Mesothelial cell of epicardium (in vitro differentiated cells): Measurements from ENCODE around the gene ATRNL1. TPM values are rescaled to one million over a fixed set of nuclear protein-coding genes. Genes with fewer than 3 reads are reported as not detected.

Experiments used
- DNase-seq, 2 experiments: peaks; one replicate each; pipeline ENCODE4 v3.0.0; 2021; ENCODE audit warnings: low spot score in 2 of 2; ENCODE audit not compliant: unreplicated experiment in 2 of 2
- H3K27ac Mint-ChIP-seq: 2 replicates; pipeline ENCODE4 v1.8.0; 2021; ENCODE audit warnings: mixed read lengths
- H3K27me3 Mint-ChIP-seq: 2 replicates; pipeline ENCODE4 v1.8.0; 2021; ENCODE audit warnings: low read depth, mixed read lengths
- H3K36me3 Mint-ChIP-seq: 2 replicates; pipeline ENCODE4 v1.8.0; 2021; ENCODE audit warnings: mixed read lengths
- H3K4me1 Mint-ChIP-seq: 2 replicates; pipeline ENCODE4 v1.8.0; 2021; ENCODE audit warnings: mixed read lengths
- H3K4me3 Mint-ChIP-seq: 2 replicates; pipeline ENCODE4 v1.8.0; 2021; ENCODE audit warnings: mild to moderate bottlenecking, moderate library complexity, mixed read lengths
- H3K9me3 Mint-ChIP-seq: 2 replicates; pipeline ENCODE4 v1.8.0; 2021; ENCODE audit warnings: mixed read lengths
- total RNA-seq: library from RNA; stranded (reverse); gene quantifications from 3 replicates; pipeline ENCODE4 v1.2.1, GENCODE V29; 2021
- TF ChIP-seq, protein P1 (sequence below): fragments of 200-600 bp; sonication (generic); IDR thresholded peaks from one replicate; pipeline ENCODE4 v1.5.0; 2021; ENCODE audit warnings: antibody characterized with exemption; ENCODE audit not compliant: unreplicated experiment

ATRNL1 gene
- total RNA-seq, 1 donor from 2014 or later: 39.6 TPM

DNA sequence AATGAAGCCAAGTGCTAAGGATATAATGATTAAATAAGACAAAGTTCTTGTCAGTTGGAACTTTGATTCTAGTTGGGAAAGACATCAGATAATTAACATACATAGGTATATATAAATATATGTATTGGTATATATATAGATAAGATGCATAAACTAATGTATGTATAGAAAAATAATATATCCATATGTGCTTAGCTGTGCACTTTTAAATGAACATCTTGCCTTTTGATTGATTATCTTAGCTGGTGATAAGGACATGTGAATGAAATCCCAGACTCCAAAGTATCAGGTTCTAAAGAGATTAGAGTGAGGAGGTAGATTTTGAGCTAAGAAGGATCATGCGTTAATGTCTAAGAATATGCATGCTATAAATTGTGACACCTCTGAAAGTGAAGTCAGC, 822.3 kb downstream of the ATRNL1 start:
- peaks cover 2% of the 10 kb centered on the region for H3K4me1 Mint-ChIP-seq
- DNase-seq: no peak
- H3K27ac Mint-ChIP-seq: no peak overlapping the region
- H3K9me3 Mint-ChIP-seq: peaks cover 5% of the 10 kb centered on the region
- TF ChIP-seq, protein P1, sequence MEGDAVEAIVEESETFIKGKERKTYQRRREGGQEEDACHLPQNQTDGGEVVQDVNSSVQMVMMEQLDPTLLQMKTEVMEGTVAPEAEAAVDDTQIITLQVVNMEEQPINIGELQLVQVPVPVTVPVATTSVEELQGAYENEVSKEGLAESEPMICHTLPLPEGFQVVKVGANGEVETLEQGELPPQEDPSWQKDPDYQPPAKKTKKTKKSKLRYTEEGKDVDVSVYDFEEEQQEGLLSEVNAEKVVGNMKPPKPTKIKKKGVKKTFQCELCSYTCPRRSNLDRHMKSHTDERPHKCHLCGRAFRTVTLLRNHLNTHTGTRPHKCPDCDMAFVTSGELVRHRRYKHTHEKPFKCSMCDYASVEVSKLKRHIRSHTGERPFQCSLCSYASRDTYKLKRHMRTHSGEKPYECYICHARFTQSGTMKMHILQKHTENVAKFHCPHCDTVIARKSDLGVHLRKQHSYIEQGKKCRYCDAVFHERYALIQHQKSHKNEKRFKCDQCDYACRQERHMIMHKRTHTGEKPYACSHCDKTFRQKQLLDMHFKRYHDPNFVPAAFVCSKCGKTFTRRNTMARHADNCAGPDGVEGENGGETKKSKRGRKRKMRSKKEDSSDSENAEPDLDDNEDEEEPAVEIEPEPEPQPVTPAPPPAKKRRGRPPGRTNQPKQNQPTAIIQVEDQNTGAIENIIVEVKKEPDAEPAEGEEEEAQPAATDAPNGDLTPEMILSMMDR: no peak
- no peak overlapping the region for H3K4me3 Mint-ChIP-seq
- no peaks in the 10 kb centered on the region for H3K27me3 Mint-ChIP-seq
- H3K36me3 Mint-ChIP-seq: no peaks in the 10 kb centered on the region

DNA sequence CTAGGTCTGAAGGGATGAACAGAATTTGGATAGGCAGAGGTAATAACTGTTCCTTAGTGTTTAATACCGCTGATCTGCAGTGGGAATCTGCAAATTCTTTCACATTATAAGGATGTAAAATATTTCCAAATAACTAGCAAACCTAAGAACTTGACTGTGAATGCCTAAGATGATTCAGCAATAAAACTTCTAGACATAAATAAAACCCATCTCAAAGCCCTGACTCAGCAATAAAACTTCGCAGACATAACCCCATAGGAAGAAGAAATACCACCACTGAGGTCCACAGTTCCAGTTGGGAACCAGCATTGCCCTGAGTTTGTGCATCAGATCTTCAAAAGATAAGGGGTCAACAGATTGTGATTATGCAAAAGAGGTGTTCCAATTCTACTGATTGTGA, 825.6 kb downstream of the ATRNL1 start:
- no peaks in the 10 kb centered on the region for H3K4me1 Mint-ChIP-seq
- H3K27me3 Mint-ChIP-seq: no peaks in the 10 kb centered on the region
- TF ChIP-seq, protein P1: no peak
- peaks cover 5% of the 10 kb centered on the region for H3K9me3 Mint-ChIP-seq
- no peak overlapping the region for H3K27ac Mint-ChIP-seq
- H3K4me3 Mint-ChIP-seq: no peak overlapping the region
- H3K36me3 Mint-ChIP-seq: no peaks in the 10 kb centered on the region
- DNase-seq: no peak

DNA sequence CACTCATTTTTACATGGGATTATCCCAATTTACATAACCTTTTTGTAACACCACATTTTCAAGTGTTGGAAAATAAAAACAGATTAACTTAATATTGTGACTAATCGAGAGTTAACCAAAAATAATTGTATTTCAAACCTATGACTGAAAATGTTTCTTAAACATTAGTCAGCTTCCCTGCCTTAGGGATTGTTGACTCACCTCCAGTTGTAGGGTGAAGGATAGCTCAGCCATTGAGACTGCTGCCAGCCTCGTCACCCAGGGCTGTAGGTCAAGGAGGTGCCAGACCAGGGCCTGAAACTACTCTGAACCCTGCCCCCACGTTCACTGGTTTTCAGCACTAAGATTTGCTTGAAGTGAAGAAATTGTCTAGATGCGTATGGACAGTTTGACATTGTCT, 828.6 kb downstream of the ATRNL1 start:
- no peak for DNase-seq
- Mint-ChIP-seq H3K36me3 (peaks cover 12% of the 10 kb centered on the region), H3K4me1 (no peaks in the 10 kb centered on the region), H3K27ac (no peak overlapping the region), H3K27me3 (no peaks in the 10 kb centered on the region), H3K9me3 (peaks cover 23% of the 10 kb centered on the region), H3K4me3 (no peak overlapping the region)
- TF ChIP-seq, protein P1: no peak

DNA sequence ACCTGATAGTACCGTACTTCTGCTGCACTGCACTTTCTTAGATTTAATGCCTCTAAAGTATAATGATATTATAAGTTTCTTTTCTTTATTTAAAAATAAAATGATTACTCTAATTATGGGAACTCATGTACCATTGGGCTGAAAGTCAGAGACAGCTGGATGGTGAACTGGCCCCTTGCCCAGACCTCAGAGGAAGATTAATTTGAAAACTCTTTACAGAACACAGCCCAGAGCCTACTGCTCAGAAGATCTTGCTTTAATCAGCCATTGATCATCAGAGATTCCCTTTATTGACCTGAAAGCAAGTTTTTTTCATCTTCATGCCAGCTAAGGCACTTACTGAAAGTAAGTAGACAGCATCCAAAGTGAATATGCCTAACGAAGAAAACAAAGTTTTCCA, 838.1 kb downstream of the ATRNL1 start:
- peaks cover 12% of the 10 kb centered on the region for H3K4me1 Mint-ChIP-seq
- TF ChIP-seq, protein P1: no peak

DNA sequence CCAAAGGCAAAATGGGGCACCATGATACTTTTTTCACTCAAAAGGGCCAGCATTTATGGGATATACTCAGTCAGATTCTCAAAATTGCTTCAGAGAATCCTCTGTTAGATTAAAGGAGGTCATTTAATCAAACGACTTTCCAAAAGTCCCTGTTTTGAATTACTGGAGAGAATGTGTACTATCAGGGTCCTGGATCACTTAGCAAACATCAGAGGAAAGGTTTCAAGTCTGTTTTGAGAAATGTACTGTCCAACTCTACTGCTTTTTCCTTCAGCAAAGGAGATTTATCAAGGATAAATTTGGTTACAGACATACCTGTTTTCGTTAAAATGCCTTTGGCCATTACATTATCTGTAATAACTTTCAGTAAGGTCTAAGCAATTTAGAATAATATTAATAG, 838.9 kb downstream of the ATRNL1 start:
- no peaks in the 10 kb centered on the region for H3K9me3 Mint-ChIP-seq
- no peaks in the 10 kb centered on the region for H3K36me3 Mint-ChIP-seq
- H3K27me3 Mint-ChIP-seq: no peaks in the 10 kb centered on the region
- no peak overlapping the region for H3K27ac Mint-ChIP-seq
- TF ChIP-seq, protein P1: no peak
- peaks cover 18% of the 10 kb centered on the region for H3K4me1 Mint-ChIP-seq
- DNase-seq: no peak
- no peak overlapping the region for H3K4me3 Mint-ChIP-seq

More for the DNA sequence above, 838.1 kb downstream of the ATRNL1 start:
- Mint-ChIP-seq H3K4me3 (no peak overlapping the region), H3K9me3 (peaks cover 5% of the 10 kb centered on the region), H3K27ac (no peak overlapping the region), H3K27me3 (no peaks in the 10 kb centered on the region), H3K36me3 (peaks cover under 1% of the 10 kb centered on the region)
- DNase-seq: no peak

DNA sequence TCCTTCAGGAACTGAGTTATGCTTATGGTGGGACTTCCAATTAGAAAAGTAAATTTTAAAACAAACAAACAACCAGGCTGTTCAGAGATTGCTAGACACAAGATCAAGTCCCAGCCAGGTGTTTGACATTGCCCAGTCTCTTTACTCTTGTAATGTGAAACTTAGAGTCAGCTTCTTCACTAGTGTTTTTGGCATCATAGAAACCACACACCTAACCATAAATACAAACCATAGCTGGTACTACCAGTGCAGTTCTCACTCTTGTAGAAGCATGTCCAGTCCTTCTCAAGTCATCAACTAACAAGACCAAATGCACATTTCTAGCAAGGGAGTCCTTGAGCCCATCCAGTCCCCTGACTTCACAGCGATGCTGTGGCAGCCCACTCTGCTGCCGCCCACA, 839.9 kb downstream of the ATRNL1 start:
- H3K9me3 Mint-ChIP-seq: peaks cover under 1% of the 10 kb centered on the region
- H3K27me3 Mint-ChIP-seq: no peaks in the 10 kb centered on the region
- H3K4me3 Mint-ChIP-seq: no peak overlapping the region
- TF ChIP-seq, protein P1: no peak
- H3K4me1 Mint-ChIP-seq: peaks cover 27% of the 10 kb centered on the region
- DNase-seq: no peak
- H3K36me3 Mint-ChIP-seq: no peaks in the 10 kb centered on the region
- no peak overlapping the region for H3K27ac Mint-ChIP-seq
